Stromal cell of bone marrow (primary cell): Measurements from ENCODE around the gene MEMO1.

Experiments
- DNase-seq: peaks from one replicate; pipeline ENCODE4 v3.0.0-alpha.2; 2012; ENCODE audit warnings: low read depth

MEMO1 gene

DNA sequence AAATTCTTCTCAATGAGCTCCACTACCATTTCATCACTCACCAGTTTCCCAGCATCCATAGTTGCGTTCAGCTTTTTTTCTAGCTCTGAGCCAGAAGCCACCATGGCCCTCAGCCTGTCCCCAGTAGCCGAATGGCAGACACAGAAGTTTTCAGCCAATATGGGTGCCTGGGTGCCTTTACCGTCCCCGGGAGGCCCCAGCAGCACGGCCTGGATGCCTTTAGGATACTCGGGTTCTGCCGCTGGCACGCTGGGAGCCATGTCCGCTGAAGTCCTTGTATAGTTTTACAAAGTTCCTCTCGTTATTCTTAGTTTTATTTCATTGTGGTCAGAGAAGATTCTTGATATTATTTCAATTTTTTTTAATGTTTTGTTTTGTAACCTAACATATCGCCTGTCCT, 187.2 kb downstream of the MEMO1 start:
- DNase-seq: no peak

DNA sequence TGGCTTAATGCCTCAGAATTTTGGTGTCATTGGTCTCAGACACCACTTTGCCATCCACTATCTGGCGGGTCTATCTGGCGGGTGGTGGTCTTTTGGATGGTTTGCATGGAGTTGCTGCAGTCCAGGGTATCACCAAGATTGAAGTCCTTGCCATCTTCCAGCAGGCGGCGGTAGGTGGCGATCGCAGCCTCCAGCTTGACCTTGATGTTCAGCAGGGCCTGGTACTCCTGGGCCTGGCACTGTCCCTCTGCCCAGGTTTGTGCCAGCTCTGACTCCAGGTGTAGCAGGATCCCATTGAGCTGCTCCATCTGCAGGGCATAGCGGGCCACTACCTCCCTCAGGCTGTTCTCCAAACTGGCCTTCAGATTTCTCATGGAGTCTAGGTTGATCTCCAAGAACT, 188.2 kb downstream of the MEMO1 start:
- DNase-seq: no peak
